Activated CD8-positive, alpha-beta memory T cell treated with anti-CD3 and anti-CD28 coated beads for 36 hours (primary cell): Measurements from ENCODE around the gene SRD5A3. TPM values are rescaled to one million over a fixed set of nuclear protein-coding genes. Genes with fewer than 3 reads are reported as not detected.
"Not testable (repeated sequence)": the region's sequence is repeated elsewhere in the genome, so short reads cannot be mapped to it uniquely, and the experiment has no call there.

ENCODE experiments used
- CTCF ChIA-PET: fragments of 350-600 bp; sonication (Branson Sonifier 250); formaldehyde crosslinking; loops from one replicate; lab custom pipeline; 2021; ENCODE audit warnings: antibody characterized with exemption; lab: Charles Lee
- POLR2A ChIA-PET: fragments of 350-600 bp; sonication (Branson Sonifier 250); formaldehyde crosslinking; loops from one replicate; lab custom pipeline; 2021; ENCODE audit warnings: antibody characterized with exemption; lab: Charles Lee
- total RNA-seq, 2 experiments: library from RNA; stranded (reverse); gene quantifications; one replicate each; pipeline ENCODE4 v1.2.3, GENCODE V29; 2021

SRD5A3 gene
- total RNA-seq, 2 experiments from 2014 or later = 25.9 to 27.7 TPM

DNA sequence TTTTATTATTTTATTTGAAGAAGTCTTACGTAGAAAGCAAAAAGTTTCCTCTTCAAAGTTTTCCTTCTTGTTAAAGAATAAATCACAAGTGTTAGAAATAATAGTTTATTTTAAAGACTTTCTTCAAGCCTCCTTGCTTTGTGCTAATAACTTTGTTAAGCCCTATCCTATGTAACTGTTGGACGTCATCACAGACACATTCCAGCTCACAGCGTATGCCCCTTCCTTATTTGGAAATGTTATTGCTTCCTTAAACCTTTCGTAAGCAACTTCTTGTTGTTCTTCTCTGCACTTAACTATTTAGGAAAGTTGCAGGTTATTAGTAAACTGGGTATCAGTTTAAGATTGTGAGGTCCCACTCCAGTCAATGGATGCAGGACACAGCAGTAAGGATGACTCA, 7.6 kb upstream of the SRD5A3 start:
- ChIA-PET POLR2A (no interaction called here), CTCF (no interaction called here)

DNA sequence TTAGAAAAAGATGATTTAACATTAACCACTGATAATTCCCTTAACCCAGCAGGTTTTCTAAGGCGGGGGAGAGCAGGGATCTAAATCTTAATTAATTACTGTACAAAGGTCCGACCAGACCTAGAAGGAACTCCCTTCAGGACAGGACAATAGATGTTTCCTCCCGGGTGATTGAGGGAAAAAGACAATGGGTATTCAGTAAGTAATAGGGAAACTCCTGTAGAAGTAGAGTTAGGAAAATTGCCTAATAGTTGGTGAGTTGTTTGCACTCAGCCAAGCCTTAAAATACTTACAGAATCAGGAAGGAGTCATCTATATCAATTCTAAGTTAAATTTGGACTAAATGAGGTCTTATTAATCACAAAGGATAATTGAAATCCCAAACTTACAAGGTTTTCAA, 5.8 kb upstream of the SRD5A3 start:
- CTCF ChIA-PET = no interaction called here
- POLR2A ChIA-PET = no interaction called here

DNA sequence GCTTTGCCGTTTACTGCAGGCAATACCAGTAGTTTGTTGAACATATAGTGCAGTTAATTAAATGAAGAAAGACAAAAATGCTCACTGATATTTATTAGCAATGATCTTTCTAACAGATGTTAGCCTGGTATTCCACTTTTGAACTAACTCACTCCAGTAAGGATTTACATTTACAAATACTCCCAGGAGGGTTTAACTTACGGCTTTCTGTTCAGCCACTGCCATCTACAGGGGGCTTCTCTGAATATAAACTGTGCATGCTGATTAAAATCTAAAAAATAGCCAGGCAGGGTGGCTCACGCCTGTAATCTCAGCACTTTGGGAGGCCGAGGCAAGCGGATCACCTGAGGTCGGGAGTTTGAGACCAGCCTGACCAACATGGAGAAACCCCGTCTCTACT, 2.2 kb upstream of the SRD5A3 start:
- POLR2A ChIA-PET = no interaction called here
- CTCF ChIA-PET = no interaction called here

DNA sequence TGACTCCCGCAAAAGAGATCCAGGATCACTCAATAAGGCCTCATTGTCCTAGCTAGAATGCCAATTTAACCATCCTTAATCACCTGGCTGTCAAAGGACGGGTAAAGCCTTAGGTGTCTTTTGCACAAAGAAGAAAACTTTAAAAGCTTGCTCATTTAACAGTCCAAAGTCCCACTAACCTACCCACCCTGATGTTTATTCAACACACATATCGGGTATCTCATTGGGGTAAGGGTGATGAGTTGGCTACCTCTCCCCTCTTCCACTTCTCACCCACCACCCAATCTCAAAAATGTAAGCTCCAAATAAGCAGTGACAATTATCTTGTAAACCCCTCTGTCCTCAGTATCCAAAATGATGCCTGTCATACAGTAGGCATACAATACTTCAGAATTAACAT, 988 bp upstream of the SRD5A3 start:
- ChIA-PET CTCF (interaction anchor here (1.1 kb wide), 1 partner anchor 12 kb away, joined by 4 read pairs; no protein-coding TSS in a partner anchor), POLR2A (interaction anchor here (0.6 to 1.7 kb wide), 4 partner anchors 51 to 1280 kb away, joined by 4 to 15 read pairs (median 8); partner anchors contain the start of gene TMEM165)

DNA sequence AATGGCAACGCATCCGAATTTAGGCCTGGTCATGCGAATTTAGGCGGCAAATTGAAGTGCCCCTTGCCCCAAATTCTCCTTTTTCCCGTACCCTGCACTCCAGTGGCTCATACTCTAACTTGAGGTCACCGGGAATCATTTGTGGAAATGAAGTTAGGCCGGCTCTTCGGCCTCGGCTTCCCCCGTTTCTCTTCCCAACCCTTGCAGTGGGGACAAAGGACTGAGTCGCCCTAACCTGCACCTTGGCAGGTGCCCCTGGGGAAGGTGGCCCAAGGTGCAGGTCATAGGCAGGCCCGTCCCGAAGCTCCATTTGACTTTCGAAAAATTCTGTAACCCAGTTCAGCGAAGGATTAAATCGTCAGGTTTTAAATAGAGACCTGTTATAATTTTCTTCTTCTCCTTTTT, 811 bp downstream of the SRD5A3 start:
- POLR2A ChIA-PET = interaction anchor here (1.6 kb wide), 1 partner anchor 199 kb away, joined by 10 read pairs; no protein-coding TSS in a partner anchor
- CTCF ChIA-PET = interaction anchor here (0.7 to 1.8 kb wide), 8 partner anchors 18 to 602 kb away, joined by 3 to 7 read pairs (median 3); partner anchors contain the start of genes CEP135 and TMEM165

DNA sequence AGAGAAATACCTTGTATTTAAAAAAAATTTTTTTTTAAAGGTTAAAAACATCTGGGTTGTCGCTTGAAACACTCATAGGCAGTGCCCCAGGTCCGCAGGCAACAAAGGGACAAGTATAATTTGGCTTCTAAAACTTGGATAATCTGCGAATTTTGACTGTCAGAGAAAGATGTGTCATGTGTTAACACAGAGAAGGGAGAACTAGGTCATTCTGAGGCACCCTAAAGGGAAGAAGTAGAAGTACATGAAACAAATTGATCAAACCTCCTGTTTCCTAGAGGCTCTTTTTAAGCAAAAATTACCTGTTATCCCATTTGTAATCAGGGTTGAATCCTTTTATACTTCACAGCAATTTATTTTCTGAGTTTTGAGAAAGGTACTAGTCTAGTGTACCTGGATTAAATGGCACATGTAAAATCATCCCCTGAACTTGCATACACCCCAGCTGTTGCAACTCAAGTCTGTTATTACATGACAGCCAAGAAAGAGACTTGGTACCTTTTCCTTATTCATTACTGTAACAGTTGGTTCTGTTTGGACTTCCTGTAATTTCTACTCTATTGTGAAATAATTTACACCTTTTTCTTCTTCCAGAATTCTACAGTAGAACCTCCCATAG, 1.7 kb downstream of the SRD5A3 start:
- ChIA-PET CTCF (interaction anchor here (1.0 to 1.8 kb wide), 4 partner anchors 20 to 601 kb away, joined by 3 read pairs; partner anchors contain the start of genes CEP135 and TMEM165), POLR2A (no interaction called here)

DNA sequence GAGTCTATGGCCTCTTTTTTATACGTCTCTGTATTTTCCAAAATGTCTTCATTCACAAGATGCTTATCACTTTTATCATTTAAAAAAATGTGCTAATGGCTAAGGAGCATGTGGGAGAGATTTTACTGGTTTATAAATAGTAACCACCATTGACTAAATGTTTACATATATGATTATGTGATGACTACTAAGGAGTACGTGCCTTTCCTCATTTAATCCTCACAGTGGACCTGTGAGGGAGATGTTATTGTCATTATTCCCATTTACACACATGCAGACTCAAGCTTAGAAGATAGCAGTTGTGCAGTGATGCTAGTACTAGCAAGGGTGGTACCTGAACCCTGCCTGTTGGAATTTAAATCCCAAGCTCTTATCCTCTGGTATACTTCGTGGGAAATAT, 2.4 kb downstream of the SRD5A3 start:
- CTCF ChIA-PET = interaction anchor here (1.8 kb wide), 1 partner anchor 47 kb away, joined by 3 read pairs; the partner anchor contains the start of gene TMEM165

DNA sequence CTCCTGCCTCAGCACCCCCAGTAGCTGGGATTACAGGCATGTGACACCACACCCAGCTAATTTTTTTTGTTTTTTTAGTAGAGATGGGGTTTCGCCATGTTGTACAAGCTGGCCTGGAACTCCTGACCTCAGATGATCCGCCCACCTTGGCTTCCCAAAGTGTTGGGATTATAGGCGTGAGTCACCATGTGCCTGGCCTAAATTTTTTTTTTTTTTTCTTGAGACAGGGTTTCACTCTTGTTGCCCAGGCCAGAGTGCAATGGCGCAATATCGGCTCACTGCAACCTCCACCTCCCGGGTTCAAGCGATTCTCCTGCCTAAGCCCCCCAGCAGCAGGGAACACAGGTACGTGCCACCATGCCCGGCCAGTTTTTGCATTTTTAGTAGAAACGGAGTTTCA, 4.8 kb downstream of the SRD5A3 start:
- CTCF ChIA-PET, POLR2A ChIA-PET: not testable (repeated sequence)

More for the DNA sequence above, 2.4 kb downstream of the SRD5A3 start:
- POLR2A ChIA-PET = no interaction called here

DNA sequence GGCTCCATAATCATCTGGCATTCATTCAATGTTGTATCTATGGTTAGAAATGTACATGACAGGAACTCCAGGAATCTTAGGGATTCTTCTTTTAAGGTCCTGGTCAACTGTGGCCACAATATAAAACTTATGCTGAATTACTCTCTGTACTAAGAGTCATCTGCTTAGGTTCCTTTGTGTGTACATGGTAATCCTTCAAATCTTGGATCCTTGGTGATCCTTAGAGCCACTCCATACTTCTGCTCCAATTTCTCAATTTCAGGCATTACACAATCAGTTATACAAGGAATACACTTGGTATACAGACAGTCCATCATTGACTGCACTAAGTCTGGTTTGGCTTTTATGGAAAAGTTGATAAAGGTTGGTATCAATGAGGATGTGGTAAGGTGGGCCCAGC, 5.8 kb downstream of the SRD5A3 start:
- ChIA-PET POLR2A (interaction anchor here (0.6 kb wide), 1 partner anchor 12 kb away, joined by 3 read pairs; no protein-coding TSS in a partner anchor), CTCF (no interaction called here)

DNA sequence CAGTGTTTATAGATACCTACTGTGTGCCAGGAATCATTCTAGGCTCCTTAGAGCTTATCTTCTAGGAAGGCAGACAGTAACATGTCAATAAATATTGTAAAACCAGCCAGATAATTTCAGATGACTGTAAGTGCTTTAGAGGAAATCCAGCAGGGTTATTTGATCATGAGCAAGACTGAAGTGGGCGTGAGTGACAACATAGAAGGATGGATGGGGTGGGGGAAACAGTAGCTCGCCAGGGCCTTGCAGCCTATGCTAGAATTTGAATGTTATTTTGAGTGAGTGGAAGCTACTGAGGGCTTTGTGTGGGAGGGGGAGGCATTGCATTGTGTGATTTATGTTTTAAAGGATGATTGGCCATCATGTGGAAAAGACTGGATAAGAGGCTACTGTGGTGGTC, 6.7 kb downstream of the SRD5A3 start:
- ChIA-PET POLR2A (no interaction called here), CTCF (no interaction called here)

DNA sequence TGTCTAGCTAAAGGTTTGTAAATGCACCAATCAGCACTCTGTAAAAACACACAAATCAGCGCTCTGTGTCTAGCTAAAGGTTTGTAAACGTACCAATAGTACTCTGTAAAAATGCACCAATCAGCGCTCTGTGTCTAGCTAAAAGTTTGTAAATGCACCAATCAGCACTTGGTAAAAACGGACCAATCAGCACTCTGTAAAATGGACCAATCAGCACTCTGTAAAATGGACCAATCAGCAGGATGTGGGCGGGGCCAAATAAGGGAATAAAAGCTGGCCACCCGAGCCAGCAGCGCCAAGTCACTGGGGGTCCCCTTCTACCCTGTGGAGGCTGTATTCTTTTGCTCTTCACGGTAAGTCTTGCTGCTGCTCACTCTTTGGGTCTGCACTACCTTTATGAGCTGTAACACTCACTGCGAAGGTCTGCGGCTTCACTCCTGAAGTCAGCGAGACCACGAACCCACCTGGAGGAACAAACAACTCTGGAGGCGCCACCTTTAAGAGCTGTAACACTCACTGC, 7.2 kb downstream of the SRD5A3 start:
- POLR2A ChIA-PET = not testable (repeated sequence)

DNA sequence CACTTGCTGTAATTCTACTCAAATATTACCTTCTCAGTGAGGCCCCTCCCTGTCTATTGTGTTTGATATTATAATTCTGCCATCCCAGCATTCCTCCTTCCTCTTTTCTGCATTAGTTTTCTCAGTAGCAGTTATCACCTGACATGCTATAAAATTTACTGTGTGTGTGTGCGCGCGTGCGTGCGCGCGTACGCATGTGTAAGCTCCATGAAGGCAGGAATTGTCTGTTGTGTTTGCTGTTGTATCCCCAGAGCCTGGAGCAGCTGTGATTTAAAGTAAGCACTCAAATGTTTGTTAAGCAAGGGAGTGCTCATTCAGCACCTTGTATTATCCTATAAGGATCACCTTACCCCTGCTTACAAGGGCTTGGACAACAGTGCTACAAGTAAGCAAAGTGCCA, 8.6 kb downstream of the SRD5A3 start:
- POLR2A ChIA-PET = no interaction called here
- CTCF ChIA-PET = no interaction called here

More for the DNA sequence above, 7.2 kb downstream of the SRD5A3 start:
- CTCF ChIA-PET = not testable (repeated sequence)

DNA sequence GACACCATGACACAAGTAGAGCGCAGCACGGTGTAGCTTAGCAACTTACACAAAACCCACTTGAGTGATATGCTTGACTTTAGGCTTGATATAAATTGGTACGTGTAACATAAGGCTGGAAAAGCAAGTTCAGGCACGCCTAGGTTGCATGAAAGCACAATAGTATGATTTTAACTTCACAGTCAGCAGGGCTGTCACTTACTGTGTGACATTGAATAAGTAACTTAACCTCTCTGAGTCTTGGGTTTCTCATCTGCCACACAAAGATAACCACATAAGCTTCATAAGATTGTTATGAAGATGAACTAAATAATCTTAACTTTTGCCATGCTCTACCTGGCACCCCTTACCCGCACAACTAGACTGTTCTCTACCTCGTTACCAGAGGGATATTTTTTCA, 9.5 kb downstream of the SRD5A3 start:
- ChIA-PET CTCF (interaction anchor here (1.0 kb wide), 1 partner anchor 10 kb away, joined by 9 read pairs; the partner anchor contains the start of gene SRD5A3), POLR2A (no interaction called here)

DNA sequence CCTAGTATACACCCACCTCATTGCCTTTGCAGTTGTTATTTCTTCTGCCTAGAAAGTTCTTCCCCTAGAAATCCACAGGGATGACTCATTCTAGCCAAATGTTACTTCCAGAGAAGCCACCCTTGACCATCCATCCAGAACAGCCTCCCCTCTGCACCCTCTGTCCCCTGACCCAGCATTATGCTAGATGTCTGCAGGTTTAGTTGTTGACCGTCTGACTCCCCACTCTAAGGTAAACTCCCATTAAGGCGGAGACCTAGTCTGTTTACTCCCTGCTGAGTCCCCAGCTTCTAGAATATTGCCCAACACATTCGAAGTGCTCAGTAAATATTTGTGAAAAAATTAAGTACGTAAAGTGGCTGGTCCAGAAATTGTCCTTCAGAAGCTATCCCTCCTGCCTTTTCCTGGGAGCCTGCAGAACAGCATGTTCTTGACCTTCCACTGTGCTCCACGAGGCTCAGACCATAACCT, 11.0 kb downstream of the SRD5A3 start:
- ChIA-PET CTCF (interaction anchor here (1.1 kb wide), 1 partner anchor 12 kb away, joined by 4 read pairs; no protein-coding TSS in a partner anchor), POLR2A (no interaction called here)

DNA sequence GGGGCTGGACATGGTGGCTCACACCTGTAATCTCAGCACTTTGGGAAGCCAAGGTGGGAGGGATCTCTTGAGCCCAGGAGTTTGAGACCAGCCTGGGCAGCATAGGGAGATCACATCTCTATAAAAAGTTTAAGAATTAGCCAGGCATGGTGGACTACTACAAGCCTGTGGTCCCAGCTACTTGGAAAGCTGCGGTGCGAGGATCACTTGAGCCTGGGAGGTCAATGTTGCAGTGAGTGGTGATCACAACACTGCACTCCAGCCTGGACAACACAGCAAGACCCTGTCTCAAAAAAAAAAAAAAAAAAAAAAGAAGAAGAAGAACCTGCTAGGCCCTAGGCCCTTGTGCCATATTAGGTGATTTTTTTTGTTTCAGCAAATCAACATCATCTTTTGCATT, 12.2 kb downstream of the SRD5A3 start:
- POLR2A ChIA-PET = no interaction called here
- CTCF ChIA-PET = no interaction called here

DNA sequence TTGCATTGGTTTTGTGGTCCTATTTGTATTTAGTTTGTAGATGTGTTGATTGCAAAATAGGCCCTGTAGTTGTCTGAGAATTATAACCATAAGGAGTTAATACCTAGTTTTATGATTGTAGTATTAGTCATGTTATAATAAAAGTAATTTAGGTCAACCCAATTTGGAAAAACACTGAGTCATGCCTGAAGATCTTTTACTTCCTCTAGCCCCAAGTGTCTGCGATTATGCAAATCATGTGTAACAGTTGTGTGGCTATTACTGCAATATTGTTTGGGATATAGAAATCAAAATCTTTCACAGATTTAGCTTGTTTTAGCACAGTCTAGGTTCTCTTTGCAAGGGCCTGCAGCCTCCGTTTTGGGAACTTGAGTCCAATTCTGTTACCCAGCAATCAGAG, 12.6 kb downstream of the SRD5A3 start:
- ChIA-PET CTCF (no interaction called here), POLR2A (interaction anchor here (1.0 kb wide), 1 partner anchor 37 kb away, joined by 5 read pairs; the partner anchor contains the start of gene TMEM165)

DNA sequence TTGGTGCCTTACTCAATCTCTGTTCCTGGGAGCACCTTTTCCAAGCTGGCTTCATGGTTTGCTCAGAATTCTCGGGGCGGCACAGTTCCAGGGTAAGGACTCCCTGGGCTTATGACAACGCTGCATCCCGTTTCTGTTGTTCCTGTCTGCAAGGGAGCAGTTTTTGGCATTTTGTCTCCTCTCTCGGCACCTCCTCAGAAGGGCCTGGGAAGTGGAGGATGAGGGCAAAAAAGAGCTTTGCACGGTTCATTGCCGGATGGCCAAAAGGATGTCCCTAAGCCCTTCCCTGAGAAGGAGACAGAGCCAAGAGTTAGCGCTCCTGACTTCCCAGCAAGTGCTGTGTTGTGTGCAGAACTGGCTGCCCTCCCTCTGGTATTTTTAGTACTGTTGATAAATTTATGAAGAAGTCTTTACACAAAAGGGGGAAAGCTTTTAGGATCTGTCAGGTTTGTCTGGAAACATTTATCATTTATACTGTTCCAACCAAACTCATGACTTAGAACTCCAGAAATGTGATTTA, 13.4 kb downstream of the SRD5A3 start:
- POLR2A ChIA-PET = interaction anchor here (1.0 kb wide), 1 partner anchor 36 kb away, joined by 5 read pairs; the partner anchor contains the start of gene TMEM165
- CTCF ChIA-PET = interaction anchor here (0.7 kb wide), 1 partner anchor 159 kb away, joined by 3 read pairs; no protein-coding TSS in a partner anchor

DNA sequence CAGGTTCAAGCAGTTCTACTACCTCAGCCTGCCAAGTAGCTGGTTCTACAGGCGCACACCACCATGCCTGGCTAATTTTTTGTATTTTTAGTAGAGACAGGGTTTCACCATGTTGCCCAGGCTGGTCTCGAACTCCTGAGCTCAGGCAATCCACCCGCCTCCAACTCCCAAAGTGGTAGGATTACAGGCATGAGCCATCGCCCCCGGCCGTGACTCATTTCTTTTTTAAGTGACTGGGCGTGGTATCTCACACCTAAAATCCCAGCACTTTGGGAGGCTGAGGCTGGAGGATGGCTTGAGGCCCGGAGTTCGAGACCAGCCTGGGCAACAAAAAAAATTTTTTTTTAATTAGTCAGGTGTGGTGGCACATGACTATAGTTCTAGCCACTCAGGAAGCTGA, 16.9 kb downstream of the SRD5A3 start:
- POLR2A ChIA-PET, CTCF ChIA-PET: not testable (repeated sequence)

DNA sequence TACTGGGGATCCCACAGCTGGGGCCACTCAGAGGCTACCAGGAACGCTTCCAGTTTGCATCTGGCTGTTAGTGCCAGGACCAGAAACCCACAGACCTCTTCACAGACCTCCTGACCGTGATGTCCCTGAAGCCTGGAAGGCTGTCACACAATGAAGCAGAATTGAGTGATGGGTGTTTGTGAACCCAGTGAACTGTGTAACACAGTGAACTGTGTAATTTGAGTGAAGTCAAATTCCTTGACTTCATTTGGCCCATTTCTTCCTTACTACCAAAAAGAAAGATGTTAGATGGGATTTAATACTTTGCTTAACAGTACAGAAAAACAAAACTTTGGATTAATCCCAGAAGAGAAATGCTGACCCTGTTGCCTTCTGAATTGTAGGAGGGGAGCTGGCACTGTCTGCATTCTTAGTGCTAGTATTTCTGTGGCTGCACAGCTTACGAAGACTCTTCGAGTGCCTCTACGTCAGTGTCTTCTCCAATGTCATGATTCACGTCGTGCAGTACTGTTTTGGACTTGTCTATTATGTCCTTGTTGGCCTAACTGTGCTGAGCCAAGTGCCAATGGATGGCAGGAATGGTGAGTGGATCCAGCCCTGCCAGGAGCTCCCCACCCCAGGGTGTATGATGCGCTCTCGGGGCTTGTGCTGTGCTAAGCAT, 17.8 kb downstream of the SRD5A3 start:
- CTCF ChIA-PET = interaction anchor here (1.4 kb wide), 1 partner anchor 17 kb away, joined by 3 read pairs; no protein-coding TSS in a partner anchor
- POLR2A ChIA-PET = interaction anchor here (0.6 to 0.7 kb wide), 2 partner anchors 10 to 12 kb away, joined by 3 read pairs; no protein-coding TSS in a partner anchor
